Stimulated activated CD8-positive, alpha-beta memory T cell treated with anti-CD3 and anti-CD28 coated beads, Interleukin-7, amount 100 ng/mL, for 48 hours (primary cell): Measurements from ENCODE around the gene RRP1B.
A peak's percentile ranks its signal among the peaks of the same experiment; 100 is the strongest.
"Not testable (repeated sequence)": the region's sequence is repeated elsewhere in the genome, so short reads cannot be mapped to it uniquely, and the experiment has no call there.

Experiments
- DNase-seq, 2 donors: peaks; one replicate each; pipeline ENCODE4 v3.0.0-alpha.2; 2020; ENCODE audit warnings: low read depth in 1 of 2; ENCODE audit errors: extremely low read depth in 1 of 2

RRP1B gene

DNA sequence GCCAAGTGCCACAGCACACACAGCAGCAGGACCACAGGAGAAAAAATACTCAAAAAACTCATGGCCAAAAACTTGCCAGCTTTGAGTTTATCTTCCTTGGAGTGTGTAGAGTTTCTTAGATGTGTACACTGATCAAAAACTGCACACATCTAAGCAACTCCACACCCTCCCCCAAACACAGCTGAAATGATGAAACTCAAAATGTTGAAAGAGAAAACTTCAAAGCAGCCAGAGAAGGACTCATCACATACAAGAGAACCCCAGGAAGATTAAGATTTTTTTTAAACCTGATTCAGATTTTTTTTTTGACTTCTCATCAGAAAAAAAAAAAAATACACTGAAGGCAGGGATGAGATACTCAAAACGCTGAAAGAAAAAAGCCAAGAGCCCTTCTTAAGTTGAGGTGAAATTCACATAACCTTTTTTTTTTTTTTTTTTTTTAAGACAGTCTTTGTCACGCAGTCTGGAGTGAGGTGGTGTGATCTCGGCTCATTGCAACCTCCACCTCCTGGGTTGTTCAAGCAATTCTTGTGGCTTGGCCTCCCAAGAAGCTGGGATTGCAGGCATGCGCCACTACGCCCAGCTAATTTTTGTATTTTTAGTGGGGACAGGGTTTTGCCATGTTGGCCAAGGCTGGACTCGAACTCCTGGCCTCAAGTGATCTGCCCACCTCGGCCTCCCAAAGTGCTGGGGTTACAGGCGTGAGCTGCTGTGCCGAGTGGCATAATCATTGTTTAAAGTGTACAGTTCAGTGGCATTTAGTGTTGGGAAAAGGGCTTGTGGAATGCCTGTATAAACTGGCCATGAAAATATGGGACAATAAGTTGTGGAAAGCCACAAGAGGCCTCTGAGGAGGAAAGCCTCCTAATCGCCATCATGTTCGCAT, 38.6 kb downstream of the RRP1B start:
- DNase-seq: no peak

DNA sequence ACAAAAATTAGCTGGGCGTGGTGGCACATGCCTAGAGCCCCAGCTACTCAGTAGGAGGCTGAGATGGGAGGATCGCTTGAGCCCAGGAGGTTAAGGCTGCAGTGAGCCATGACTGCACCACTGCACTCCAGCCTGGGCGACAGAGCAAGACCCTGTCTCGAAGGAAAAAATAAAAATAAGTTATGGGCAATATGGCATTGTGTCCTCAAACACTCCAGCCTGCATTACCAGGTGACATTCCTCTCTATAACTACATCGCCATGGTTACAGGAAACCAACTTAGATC, 40.1 kb downstream of the RRP1B start:
- not testable (repeated sequence) for DNase-seq

DNA sequence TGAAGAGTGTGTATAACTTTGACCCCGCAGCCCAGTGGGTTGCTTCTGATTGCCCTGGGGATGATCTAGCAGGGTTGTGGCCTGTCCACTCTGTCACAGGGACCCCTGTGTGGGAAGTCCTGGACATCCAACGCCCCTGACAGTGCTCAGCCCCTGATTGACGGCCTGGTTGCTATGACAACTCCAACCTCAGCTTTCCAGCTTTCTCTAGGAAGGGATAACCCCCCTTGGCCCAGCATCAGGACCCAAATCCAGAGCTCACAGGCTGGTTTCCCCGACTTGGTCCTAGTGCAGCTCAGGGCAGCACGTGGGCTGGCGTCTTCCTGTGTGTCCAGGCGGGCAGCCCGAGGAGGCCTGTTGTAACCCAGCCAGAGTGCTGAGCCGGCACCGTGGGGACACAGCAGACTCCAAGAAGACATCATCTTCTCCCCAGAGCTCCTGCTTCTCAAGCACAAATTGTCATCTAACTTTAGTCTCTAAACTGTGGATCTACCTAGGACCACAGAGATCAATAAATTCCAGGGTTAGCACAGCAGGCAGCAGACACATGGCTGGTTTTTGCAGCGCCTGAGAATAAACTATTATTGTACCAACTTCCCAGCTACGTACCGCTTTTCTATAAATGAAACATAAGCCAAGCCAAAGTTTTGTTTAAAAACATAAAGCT, 40.7 kb downstream of the RRP1B start:
- no peak for DNase-seq

DNA sequence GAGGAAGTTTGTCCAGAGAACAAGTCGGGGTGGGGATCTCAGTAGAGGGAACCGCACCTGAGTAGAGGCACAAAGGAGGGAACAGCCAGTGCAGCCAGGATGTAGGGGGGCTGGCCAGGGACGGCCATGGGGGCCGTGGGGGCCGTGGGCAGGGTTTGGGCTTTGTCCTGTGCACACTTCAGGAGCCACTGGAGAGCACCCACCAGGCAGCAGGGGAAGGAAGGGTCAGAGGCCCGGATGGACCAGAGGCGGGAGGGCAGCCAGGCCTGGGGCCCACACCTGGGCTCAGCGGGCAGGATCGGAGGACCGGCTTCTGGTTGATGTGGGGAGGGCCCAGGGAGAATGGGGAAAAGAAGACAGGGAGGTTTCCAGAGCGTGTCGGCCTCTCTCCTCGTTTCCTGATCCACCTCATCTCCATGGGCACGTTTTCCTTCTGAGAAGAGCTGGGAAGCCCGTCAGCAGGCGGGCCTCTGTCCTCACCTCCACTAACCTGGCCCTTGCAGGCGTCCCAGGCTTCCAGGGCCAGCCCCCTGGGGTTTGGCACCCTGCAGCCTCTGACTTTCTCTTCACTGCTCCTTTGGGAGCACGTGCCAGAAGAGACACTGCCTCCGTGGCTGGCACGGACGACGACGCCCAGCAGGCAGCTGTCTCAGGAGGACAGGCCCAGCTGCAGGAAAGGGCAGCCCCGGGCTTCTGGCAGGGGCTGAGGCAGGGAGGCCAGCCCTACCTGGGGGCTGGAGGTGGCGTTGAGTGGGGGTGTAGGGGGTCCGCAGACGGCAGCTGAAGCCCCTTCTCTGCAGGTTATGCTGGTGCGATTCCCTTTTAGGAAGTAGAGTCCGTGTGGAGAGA, 42.8 kb downstream of the RRP1B start:
- DNase-seq: no peak

DNA sequence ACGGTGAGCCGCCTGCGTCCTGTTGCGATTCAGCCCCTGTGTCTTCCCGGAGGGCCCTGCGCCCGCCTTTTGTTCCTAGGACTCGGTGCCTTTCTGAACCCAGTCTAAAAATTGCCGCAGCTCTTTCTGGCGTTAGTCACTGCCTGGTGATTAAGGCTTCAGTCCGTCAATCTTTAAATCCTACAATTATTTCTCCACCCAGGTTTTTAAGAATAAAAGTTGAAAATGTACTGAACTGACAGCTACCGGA, 43.4 kb downstream of the RRP1B start:
- no peak for DNase-seq

DNA sequence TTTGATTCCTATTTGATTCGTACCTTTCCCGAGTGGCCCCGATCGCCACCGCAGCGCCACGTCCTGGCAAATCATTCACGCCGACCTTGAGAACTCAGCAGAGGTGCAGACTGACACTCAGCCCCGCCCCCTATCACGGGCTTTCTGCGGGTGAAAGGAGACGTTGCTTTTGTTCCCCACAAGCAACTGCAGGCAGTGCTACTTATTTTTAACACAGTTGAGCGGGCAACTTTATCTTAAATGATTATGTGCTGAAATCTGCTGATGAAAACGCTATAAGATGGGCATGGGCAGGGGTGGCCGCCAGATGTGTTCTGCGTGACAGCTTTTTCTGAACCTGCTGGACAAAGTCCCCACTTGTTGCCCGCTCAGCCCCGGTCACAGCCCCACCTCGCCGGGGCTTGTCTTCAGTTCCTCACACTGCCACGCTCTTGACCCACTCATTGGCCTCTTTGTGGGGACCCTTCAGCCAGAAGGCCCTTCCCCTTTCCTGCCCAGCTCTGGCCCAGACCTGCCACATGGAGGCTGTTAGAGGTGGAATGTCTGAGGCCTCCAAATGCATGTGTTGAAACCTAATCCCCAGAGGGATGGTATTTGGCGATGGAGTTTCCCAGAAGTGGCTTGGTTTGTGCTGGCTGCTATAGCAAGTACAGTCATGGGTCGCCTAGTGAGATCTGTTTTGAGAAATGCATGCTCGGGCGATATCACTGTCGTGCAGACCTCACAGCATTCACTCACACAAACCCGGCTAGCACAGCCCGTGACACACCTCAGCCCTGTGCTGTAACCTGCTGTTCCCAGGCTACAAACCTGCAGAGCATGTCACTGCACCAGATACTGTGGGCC, 43.9 kb downstream of the RRP1B start:
- DNase-seq: no peak

DNA sequence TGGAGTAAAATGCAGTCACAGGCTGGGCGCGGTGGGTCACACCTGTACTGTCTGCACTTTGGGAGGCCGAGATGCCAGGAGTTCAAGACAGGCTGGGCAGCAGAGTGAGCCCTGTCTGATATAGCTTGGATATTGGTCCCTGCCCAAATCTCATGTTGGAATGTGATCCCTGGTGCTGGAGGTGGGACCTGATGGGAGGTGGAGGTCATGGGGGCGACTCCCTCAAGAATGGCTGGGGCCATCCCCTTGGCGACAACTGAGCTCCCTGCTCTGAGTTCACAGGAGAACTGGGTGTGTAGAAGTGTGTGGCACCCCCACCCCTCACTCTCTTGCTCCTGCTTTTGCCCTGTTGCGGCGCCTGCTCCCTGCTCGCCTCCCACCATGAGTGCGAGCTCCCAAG, 48.1 kb downstream of the RRP1B start:
- DNase-seq: no peak

DNA sequence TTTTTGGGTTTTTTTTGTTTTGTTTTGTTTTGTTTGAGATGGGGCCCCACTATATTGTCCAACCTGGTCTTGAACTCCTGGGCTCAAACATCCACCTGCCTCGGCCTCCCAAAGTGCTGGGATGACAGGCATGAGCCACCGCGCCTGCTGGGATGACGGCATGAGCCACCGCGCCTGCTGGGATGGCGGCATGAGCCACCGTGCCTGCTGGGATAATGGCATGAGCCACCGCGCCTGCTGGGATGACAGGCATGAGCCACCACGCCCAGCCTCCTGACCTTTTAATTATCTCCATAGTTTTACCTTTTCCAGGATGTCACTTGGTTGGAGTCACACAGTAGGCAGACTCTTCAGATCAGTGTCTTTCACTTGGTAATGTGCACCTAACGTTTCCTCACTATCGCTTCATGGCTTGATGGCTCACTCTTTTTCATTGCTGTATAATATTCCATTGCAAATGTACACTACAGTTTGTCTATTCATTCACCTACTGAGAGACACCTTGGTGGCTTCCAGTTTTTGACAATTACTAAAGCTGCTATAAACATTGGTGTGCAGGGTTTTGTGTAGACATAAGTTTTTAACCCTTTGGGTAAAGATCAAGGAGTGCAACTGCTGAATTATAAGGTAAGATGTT, 49.5 kb downstream of the RRP1B start:
- no peak for DNase-seq

DNA sequence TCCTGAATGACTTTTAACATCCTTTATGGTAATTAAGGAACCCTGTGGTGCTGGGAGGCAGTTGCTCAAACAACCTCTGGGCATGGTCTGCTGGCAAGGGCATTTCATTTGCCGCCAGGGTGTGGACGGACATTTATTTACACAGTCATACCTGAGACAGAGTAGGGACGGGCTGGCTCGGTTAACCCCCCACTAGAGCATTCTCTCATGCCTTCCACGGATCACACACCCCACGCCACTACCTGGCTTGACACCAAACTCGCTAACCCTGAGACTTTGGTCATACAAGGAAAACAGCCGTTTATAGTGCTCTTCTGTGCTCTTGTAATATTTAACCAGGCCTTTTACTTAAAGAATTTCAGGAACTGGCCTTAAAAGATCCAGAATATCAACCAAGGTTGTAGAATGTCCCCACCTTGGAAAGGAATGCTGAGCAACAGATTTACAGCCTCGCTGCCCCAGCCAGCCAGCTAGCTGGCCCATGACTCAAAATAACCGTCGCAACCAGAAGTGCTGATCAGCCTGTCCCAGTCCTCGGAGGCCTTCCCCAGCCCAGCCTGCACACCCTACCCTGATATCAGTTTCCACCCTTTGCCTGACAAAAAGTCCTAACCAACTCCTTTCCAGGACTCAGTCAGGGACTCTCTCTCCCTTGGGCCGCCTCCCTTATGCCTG, 53.0 kb downstream of the RRP1B start:
- DNase-seq: no peak

DNA sequence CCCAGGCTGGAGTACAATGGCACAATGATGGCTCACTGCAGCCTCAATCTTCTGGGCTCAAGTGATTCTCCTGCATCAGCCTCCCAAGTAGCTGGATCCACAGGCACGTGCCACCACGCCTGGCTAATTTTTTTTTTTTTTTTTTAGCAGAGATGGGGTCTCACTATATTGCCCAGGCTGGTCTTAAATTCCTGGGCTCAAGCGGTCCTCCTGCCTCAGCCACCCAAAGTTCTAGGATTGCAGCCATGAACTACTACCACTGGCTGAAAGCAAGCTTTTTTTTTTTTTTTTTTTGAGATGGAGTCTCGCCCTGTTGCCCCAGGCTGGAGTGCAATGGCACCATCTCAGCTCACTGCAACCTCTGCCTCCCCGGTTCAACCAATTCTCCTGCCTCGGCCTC, 53.8 kb downstream of the RRP1B start:
- not testable (repeated sequence) for DNase-seq

DNA sequence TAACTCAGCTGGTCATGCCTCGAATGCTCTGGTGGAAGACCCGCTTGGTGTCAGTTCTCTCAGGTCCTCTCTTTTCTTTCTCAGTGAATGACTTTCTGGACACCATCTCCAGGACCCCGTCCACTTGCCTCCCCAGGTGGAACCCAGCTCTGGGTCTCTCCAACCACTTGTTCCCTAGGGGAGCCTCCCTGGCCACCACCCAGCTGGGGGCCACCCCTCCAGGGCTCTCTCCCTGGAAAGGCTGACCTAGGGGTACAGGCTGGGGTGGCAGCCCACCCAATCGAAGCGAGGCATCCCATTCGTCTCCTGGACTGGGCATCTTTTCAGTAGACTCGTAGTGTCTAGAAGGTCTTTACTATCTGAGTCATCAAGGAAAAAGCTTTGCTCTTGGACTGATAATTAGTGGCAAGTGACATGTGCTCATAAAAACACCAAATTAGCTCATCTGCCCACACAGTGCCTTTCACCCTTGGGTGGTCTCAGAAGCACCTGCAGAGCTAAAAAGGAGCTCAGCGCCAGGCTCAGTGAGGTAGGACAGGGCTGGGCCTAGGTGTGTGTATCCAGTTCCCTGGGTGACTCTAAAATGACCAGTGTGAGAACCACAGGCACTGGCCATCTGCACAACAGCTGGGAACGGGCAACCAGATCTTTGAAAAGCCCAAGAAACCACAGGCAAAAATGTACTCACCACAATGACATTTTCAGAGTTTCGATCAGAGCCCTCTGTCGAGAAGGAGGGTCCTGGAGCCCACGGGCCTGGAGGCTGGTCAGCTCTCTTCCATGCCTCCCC, 57.2 kb downstream of the RRP1B start:
- DNase-seq: no peak

DNA sequence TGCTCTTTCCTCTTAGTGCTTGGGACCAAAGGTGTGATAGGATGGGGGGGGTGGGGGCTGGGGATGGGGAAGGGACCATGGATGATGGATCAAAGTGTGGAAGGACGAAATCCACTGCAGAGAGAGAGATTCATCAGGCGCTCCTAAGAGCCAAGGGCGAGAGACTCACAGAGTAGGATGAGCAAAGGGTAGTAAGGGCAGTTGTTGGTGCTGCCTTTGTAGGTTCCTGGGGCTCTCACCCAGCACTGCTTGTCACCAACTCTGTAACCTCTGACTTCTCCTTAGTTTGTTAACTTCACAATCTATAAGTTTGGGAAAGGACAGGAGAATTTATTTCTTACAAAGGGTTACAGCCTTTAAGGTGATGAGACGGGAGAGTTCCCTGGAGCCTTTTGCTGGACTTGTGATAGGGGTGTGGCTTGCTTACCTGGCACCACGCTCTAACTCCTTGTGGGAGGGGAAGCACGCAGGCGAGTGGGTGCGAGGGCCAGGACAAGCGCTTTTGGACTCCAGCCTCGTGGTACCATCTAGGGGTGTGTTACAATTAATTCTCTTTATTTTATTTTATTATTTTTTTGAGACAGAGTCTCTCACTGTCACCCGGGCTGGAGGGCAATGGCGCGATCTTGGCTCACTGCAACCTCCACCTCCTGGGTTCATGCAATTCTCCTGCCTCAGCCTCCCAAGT, 58.0 kb downstream of the RRP1B start:
- DNase-seq: no peak

DNA sequence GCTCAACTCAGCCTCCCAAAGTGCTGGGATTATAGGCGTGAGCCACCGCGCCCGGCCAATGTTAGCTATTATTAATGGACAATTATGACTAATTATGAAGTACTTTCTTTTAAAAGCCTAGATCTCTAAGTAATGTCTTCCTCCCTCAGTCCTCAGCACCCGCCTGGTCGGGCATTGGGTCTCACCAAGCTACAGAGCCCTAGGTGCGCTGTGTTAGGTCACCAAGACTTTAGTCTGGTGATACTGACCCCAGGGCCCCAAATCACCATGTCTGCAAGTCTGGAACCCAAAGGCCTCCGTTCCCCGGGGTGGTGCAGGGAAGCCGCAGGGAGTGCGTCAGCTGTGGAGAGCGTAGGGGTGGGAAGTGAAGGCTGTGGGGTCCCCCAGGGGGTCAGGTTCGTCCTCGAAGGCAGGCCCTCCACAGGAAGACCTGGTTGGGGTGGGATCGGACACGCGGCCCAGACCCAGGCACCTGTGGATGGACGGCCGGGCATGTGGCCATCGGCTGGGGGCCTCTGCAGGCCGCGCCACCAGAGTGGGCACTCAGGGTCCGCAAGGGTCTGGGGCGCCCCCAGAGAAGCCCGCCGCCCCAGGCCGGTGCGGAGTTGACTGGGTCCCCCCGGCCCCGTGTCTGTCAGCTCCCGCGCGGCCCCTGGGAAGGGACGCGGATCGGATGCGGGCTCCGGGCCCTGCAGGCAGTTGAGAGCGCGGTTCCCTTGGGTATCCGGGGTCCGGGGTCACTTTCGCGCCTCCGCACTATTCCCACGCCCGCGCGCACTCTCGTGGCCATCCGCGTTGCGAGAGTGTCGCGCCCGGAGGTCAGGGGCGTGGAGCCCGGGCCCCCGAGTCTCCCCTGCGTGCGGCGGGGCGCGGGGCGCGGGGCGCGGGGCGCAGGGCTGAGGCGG, 58.9 kb downstream of the RRP1B start:
- DNase-seq: no peak

DNA sequence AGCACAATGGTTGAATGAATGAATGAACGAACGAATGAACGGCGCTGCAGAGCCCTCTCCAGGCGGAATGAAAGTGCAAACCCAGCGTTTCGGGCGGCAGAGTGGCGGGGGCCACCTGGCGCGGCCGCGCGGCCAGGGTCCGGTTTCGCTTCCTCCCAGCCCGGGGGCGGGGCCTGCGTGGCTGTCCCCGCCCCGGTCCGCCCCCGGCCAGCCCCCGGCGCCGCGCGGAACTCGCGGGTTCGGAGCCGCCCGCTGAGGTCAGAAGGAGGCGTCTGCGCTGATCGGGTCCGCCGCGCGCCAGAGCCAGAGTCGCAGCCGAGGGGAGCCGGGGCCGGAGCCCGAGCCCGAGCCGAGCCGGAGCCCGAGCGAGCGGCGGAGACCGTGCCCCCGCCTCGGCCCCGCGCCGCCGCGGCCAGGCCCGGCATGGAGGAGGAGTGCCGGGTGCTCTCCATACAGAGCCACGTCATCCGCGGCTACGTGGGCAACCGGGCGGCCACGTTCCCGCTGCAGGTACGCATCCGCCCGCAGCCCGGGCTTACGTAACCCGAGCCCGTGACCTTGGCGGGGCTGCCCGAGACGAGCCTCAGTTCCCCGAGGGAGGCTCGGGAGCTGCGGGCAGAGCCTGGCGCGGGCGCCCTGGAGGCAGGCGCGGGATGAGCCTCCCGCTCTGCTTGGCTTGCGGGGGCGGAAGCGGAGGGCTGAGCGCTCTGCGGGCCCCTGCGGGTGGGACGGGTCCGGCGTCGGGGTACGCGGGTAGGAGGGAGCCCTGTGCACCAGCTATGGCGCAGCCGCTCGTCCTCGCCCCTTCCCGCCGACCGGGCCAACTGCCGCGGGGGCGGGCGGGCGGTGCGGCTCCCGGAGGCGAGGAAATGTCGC, 59.8 kb downstream of the RRP1B start, which contains the start of gene PDXK:
PDXK (plus strand) TSS at position 258 of the 876 bp plus-strand sequence; CDS start at position 424, 166 bp downstream.
- peak; percentile 51 to 65 for DNase-seq

DNA sequence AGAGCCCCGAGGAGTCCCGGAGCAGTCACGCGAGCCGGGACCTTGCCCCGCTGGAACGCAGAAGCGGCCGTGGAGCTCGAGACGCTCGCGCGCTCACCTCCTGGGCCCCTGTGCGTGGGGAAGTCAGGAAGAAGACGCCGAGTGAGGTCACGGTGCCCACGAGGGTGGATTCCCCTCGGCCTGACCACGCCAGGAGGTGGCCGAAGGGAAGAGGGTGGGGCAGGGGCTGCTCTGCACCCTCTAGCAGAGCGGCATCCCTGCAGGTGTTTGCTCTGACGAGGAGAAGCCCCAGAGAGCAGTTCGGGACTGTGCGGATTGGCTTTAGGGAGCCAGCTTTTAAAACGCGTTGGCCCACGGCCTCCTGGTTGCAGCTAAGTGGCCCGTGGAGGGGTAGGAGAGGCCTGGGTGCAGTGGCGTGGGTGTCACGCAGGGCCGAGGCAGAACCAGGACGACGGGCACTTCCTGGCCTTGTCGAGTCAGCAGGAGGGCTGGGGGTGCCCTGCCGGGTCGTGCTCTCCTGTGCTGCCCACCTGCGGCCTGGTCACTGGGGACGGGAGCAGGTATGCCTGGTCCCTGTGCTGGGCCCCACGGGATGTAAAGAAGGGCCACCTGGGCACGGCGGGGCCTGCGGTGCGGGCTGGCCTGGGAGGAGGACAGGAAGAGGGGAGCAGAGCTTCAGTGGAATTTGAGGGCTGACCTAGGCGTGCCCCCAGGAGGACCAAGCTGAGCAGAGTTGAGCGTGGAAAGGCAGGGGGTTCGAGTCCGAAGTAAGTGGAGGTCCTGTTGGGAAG, 60.6 kb downstream of the RRP1B start:
- DNase-seq: no peak
